OCI-LY3 (cell line): ENCODE measurements around the gene ASMTL.

Source experiments
- H2AFZ ChIP-seq: fragments of 200-600, 300-600 bp; shearing (Covaris generic); 2 replicates; pipeline ENCODE4 v1.6.0; 2014; ENCODE audit warnings: antibody characterized with exemption, low read depth, low read length
- H3K27ac ChIP-seq: fragments of 200-600, 300-600 bp; sonication (generic); 2 replicates; pipeline ENCODE4 v1.5.1; 2014; ENCODE audit warnings: mild to moderate bottlenecking, low read length, moderate library complexity, mixed read lengths
- H3K27me3 ChIP-seq: fragments of 200-600, 300-600 bp; sonication (generic); 2 replicates; pipeline ENCODE4 v1.6.1; 2014; ENCODE audit warnings: low read depth, low read length, mixed read lengths
- H3K36me3 ChIP-seq: fragments of 200-600, 300-600 bp; sonication (generic); replicated peaks from 2 replicates; pipeline ENCODE3; 2014; ENCODE audit warnings: low read depth, low read length, mixed read lengths
- H3K4me1 ChIP-seq: fragments of 300-600, 200-600 bp; sonication (generic); 2 replicates; pipeline ENCODE4 v1.6.1; 2014; ENCODE audit warnings: low read length, mixed read lengths
- H3K4me2 ChIP-seq: fragments of 200-600, 300-600 bp; sonication (generic); 2 replicates; pipeline ENCODE4 v1.6.1; 2014; ENCODE audit warnings: low read length, mixed read lengths
- H3K4me3 ChIP-seq: fragments of 300-600, 200-600 bp; sonication (generic); 2 replicates; pipeline ENCODE4 v1.5.1; 2014; ENCODE audit warnings: antibody characterized with exemption, mild to moderate bottlenecking, low read length, moderate library complexity
- H3K79me2 ChIP-seq: fragments of 300-600, 200-600 bp; shearing (Covaris generic); 2 replicates; pipeline ENCODE4 v1.6.1; 2014; ENCODE audit warnings: mild to moderate bottlenecking, low read length, mixed read lengths
- H3K9ac ChIP-seq: fragments of 300-600, 200-600 bp; shearing (Covaris generic); 2 replicates; pipeline ENCODE4 v1.6.0; 2014; ENCODE audit warnings: mild to moderate bottlenecking, low read length, moderate library complexity
- H3K9me3 ChIP-seq: fragments of 200-600, 300-600 bp; shearing (Covaris generic); 2 replicates; pipeline ENCODE4 v1.6.1; 2014; ENCODE audit warnings: low read length, mixed read lengths; ENCODE audit not compliant: insufficient read depth
- H4K20me1 ChIP-seq: fragments of 200-600, 300-600 bp; sonication (generic); 2 replicates; pipeline ENCODE4 v1.6.1; 2016; ENCODE audit warnings: low read length, mixed read lengths; ENCODE audit not compliant: insufficient read depth
- EZH2phosphoT487 ChIP-seq: fragments of 200-600 bp; shearing (Covaris generic); IDR thresholded peaks from 2 replicates; pipeline ENCODE4 v1.6.1; 2018; ENCODE audit warnings: antibody characterized with exemption, mixed run types, low read depth
- TF ChIP-seq, protein P1 (sequence below): fragments of 200-600, 300-600 bp; sonication (generic); IDR thresholded peaks from 2 replicates; pipeline ENCODE4 v1.5.1; 2014; ENCODE audit warnings: antibody characterized with exemption, low read length, low read depth

Gene ASMTL

DNA sequence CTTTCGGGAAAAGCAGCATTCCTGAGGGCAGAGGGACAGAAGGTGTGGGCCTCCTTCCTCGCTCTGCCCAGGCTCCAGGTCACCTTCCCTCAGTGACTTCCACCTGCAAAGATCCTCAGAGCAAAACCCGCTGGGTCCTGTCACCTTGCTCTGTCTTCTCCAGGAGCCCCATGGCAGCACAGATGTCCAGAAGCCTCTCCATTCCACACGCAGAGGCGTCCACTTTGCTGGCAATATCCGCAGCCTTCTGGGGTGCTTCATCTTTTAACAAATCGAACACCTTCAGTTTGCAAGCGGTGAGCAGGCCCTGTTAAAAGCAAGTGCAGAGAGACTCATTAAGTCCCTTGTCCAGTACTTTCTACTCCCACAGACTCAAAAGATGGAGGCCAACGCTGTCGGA lies 27.3 kb downstream of the ASMTL start:
- Histone ChIP-seq H4K20me1 (no peaks in the 10 kb centered on the region), H3K27ac (no peak overlapping the region), H3K27me3 (no peaks in the 10 kb centered on the region), H3K9ac (no peak overlapping the region), H3K4me2 (no peak overlapping the region), H2AFZ (no peak overlapping the region), H3K79me2 (no peaks in the 10 kb centered on the region), H3K4me1 (no peaks in the 10 kb centered on the region), H3K36me3 (peaks cover 83% of the 10 kb centered on the region), H3K9me3 (peaks cover 21% of the 10 kb centered on the region), H3K4me3 (no peak overlapping the region)
- TF ChIP-seq EZH2phosphoT487 = no peak
- TF ChIP-seq, protein P1, sequence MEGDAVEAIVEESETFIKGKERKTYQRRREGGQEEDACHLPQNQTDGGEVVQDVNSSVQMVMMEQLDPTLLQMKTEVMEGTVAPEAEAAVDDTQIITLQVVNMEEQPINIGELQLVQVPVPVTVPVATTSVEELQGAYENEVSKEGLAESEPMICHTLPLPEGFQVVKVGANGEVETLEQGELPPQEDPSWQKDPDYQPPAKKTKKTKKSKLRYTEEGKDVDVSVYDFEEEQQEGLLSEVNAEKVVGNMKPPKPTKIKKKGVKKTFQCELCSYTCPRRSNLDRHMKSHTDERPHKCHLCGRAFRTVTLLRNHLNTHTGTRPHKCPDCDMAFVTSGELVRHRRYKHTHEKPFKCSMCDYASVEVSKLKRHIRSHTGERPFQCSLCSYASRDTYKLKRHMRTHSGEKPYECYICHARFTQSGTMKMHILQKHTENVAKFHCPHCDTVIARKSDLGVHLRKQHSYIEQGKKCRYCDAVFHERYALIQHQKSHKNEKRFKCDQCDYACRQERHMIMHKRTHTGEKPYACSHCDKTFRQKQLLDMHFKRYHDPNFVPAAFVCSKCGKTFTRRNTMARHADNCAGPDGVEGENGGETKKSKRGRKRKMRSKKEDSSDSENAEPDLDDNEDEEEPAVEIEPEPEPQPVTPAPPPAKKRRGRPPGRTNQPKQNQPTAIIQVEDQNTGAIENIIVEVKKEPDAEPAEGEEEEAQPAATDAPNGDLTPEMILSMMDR = no peak

DNA sequence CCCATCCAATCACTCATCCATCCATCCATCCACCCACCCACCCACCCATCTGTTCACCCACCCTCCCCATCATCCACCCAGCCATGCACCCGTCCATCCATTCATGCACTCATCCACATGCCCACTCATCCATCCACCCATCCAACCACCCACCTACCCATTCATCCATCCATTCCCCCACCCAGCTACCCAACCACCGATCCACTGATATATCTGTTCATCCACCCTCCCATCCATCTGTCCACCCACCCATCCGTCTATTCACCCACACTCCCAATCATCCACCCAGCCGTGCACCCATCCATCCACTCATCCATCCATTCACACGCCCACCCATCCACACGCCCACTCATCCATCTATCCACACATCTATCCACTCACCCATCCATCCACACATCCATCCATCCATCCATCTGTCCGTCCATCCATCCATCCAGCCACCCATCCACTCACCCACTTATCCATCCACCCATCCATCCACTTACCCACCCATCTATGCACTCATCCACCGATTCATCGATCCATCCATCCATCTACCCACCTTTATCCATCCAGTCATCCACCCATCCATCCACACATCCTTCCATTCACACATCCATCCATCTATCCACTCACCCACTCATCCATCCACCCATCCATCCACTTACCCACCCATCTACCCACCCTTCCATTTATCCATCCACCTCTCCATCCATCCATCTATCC lies 28.4 kb downstream of the ASMTL start:
- Histone ChIP-seq H3K4me2 (no peak overlapping the region), H3K4me3 (no peak overlapping the region), H3K79me2 (no peaks in the 10 kb centered on the region), H3K9me3 (peaks cover 21% of the 10 kb centered on the region), H3K4me1 (no peaks in the 10 kb centered on the region), H4K20me1 (no peaks in the 10 kb centered on the region), H3K27ac (no peak overlapping the region), H2AFZ (no peak overlapping the region), H3K9ac (no peak overlapping the region), H3K36me3 (peaks cover 86% of the 10 kb centered on the region), H3K27me3 (no peaks in the 10 kb centered on the region)
- TF ChIP-seq, protein P1 = no peak
- no peak for TF ChIP-seq EZH2phosphoT487

DNA sequence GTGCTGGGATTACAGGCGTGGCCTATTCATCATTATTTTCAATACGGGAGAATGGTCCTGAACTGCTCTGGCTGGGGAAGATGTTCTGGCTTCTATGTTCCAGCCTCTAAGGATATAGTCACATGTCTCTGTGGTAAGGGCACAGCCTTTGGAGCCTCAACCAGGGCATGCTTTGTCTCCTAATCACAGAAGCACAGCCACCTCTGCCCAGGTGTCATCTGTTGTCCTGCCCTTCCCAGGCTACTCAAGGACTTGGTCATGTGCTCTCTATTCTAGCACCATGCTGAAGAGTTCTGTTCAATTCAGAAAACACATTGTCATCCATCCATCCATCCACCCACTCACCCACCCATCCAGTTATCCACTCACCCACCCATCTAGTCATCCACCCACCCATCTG lies 29.5 kb downstream of the ASMTL start:
- Histone ChIP-seq H3K4me2 (no peak overlapping the region), H3K4me1 (no peaks in the 10 kb centered on the region), H2AFZ (no peak overlapping the region), H3K9ac (no peak overlapping the region), H3K27me3 (no peaks in the 10 kb centered on the region), H3K9me3 (peaks cover 25% of the 10 kb centered on the region), H3K4me3 (no peak overlapping the region), H3K79me2 (no peaks in the 10 kb centered on the region), H3K36me3 (peaks cover 94% of the 10 kb centered on the region), H3K27ac (no peak overlapping the region), H4K20me1 (0 out of 2 replicates have a peak, but pooled peaks cover under 1% of the 10 kb centered on the region)
- TF ChIP-seq EZH2phosphoT487 = no peak
- TF ChIP-seq, protein P1 = no peak

DNA sequence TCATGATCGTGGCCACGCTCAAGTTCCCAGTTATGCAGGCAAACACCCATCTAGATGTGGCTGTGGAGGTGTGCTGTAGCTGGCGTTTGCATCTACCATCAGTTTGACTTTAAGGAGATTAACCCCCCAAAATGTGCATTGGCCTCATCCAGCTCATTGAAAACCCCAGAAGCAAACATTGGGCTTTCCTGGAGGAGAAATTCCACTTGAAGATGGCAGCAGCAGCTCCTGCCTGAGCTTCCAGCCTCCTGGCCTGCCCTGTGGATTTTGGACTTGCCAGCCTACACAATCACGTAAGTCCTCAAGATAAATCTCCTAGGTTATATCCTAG lies 30.6 kb downstream of the ASMTL start:
- Histone ChIP-seq H3K27me3 (no peaks in the 10 kb centered on the region), H3K4me2 (no peak overlapping the region), H3K27ac (no peak overlapping the region), H3K4me3 (no peak overlapping the region), H3K9ac (no peak overlapping the region), H4K20me1 (peaks cover 7% of the 10 kb centered on the region; the same call in 1 of the 2 replicates), H3K9me3 (peaks cover 25% of the 10 kb centered on the region), H3K79me2 (no peaks in the 10 kb centered on the region), H3K4me1 (no peaks in the 10 kb centered on the region), H2AFZ (no peak overlapping the region), H3K36me3 (peaks cover 96% of the 10 kb centered on the region)
- no peak for TF ChIP-seq EZH2phosphoT487
- TF ChIP-seq, protein P1 = no peak
